ENCODE results near the gene ZFP14. TPM values are rescaled to one million over a fixed set of nuclear protein-coding genes. Genes with fewer than 3 reads are reported as not detected.
"Not testable (repeated sequence)": the region's sequence is repeated elsewhere in the genome, so short reads cannot be mapped to it uniquely, and the experiment has no call there.

The ZFP14 gene
- total RNA-seq, 1 experiment from 2014 or later, result 4.6 TPM

DNA sequence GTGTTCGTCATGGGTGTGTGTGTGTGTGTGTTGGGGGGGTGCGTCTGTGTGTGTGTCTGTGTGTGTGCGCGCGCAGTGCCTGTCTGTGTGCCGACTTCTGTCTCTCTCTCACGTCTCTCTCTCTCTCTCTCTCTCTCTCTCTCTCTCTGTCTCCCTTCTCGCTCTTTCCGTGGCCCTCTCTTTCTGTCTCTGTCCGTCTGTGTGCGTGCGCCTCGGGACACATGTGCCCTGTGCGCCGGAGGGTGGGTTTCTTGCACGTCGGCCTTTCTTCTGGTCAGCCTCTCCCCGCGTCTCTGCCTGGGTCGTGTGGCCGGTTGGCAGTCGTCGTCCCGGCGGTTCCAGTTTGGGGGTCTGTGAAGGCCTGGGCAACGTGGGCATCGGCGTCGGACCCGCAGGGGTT, 86.7 kb downstream of the ZFP14 start:
- H3K4me1 Mint-ChIP-seq (ENCODE audit: low read depth, unreplicated experiment); H3K9me3 Mint-ChIP-seq (ENCODE audit: low read depth, unreplicated experiment); DNase-seq; H3K27me3 Mint-ChIP-seq (ENCODE audit: unreplicated experiment); H3K36me3 Mint-ChIP-seq (ENCODE audit: insufficient read depth, unreplicated experiment); H3K4me3 Mint-ChIP-seq (ENCODE audit: low read depth, unreplicated experiment); intact Hi-C loops (cut with micrococcal nuclease; ENCODE audit: unreplicated experiment); BruUV-seq (replicated peaks); CTCF ChIA-PET; H3K27ac Mint-ChIP-seq (ENCODE audit: unreplicated experiment): not testable (repeated sequence)

Other genes starting within 250 kb of the ZFP14 start
- gene CAPNS1, start 239.1 kb downstream of the ZFP14 start, total RNA-seq (2022), result 823 and 894 TPM in 2 replicates
- not detected in 2 replicates for gene COX7A1, start 226.8 kb downstream of the ZFP14 start, total RNA-seq (2022)
- gene ZNF565, start 164.5 kb downstream of the ZFP14 start, total RNA-seq (2022), result 6.3 and 6.7 TPM in 2 replicates
- gene ZNF146, start 164.1 kb downstream of the ZFP14 start, total RNA-seq (2022), result 112 and 123 TPM in 2 replicates
- gene ZFP82, start 39.4 kb upstream of the ZFP14 start, total RNA-seq (2022), result not detected in 2 replicates
- gene ZNF566, start 110.4 kb upstream of the ZFP14 start, total RNA-seq (2022), result 12.0 and 13.0 TPM in 2 replicates
- 14.1 and 17.8 TPM in 2 replicates for gene ZNF260, start 149.1 kb upstream of the ZFP14 start, total RNA-seq (2022)
- 8.9 and 11.9 TPM in 2 replicates for gene ZNF529, start 194.1 kb upstream of the ZFP14 start, total RNA-seq (2022)
- gene ZNF382, start 226.1 kb upstream of the ZFP14 start, total RNA-seq (2022), result 2.5 and 4.2 TPM in 2 replicates

Measured in Calu3 (cell line).